Activated CD8-positive, alpha-beta memory T cell treated with anti-CD3 and anti-CD28 coated beads, Interleukin-2, amount 50 U/mL, for 48 hours (primary cell): Measurements from ENCODE around the gene CD300LB.
"Not testable (repeated sequence)": the region's sequence is repeated elsewhere in the genome, so short reads cannot be mapped to it uniquely, and the experiment has no call there.

Experiments used
- DNase-seq: peaks from one replicate; pipeline ENCODE4 v3.0.0-alpha.2; 2020

CD300LB gene

DNA sequence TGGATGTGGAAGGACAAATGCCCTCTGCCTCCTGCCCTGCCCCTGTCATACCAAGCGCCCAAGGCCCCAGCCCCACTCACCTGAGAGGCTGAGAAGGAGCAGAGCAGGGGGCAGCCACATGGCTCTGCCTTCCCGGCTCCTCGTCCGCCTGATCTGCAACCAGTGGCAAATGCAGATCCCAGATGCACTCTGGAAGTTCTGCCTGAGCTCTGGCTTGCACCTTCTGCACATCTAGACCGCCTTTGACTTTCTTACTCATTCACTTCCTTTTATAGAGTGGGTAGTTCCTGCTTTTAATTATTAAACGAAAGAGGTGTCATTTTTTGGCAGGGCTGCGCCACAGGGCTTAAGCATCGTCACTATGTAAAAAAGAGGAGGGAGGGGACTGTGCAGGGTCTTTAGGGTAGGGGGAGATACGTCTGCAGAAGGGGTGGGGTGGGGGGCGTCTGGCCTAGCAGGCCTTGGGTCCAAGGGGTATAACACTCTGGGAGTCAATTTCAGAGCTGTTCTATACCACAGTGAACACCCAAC is at the start of gene CD300LB:
TSS of gene CD300LB (minus strand) at position 245 of the 531 bp plus-strand sequence. CDS start at position 120, 125 bp downstream.
- peak; percentile 38 for DNase-seq

DNA sequence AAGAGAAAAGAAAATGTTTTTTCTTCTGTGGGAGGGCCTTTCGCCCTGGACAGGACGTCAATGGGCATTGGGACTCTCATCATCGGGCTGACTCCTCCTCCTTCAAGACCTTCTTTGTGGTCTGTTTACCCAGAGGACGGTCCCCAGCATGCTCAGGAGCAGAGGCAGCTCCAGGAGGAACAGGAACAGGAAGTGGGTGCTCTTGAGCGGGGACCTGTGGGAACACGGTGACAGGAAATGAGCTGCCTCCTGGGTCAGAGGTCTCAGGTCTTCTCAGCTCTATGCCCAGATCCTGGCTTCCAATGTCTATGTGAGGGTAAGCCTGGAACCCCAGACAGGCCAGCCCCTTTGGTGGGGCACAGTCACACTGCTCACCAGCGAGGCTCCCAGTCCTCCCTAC is 48.6 kb upstream of the CD300LB start:
- DNase-seq, result no peak

DNA sequence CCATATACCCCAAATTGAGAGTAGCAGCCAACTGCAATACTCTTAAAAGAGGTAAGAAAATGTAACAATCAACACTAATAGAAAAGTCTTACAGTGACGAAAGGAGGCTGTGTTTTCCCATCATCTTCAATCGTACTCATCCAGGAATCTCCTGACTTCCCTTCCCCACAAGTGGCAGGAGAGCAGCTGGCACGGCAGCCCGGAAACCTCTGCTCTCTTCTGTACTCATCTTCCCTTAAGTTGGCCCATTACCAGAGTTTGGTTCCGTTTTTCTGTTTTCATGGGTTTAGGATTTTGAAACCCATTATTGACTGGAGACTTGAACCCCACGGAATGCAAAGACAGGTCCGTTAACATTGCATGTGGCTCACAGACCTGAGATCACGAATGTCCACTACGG is 47.7 kb upstream of the CD300LB start:
- DNase-seq, result no peak

DNA sequence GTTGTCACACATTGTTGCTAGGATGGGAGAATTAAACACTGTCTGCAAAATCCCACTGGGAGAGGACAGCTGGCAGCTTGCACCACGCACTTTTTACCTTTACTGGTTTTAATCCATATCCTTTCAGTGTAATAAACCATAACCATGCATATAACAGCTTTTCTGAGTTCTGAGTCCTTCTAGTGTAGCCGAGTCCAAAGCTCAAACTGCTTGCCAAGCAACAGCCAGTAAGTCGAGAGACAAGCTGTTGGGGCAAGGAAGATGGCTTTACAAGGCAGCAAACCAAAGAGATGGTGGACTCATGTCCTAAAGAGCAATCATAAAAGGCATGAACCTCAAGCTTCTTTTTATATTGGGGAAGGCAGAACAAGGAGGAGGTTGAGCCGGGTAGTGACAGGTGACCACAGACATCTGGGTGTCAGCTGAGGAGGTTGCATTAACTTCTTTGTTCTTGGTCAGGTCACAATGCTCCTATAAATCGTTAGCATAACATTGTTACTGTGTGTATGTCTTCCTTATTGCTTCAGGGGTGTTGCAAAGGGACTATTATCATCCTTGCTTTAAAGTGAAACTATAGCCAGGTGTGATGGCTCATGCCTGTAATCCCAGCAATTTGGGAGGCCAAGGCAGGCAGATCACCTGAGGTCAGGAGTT is 43.3 kb upstream of the CD300LB start:
- no peak for DNase-seq

DNA sequence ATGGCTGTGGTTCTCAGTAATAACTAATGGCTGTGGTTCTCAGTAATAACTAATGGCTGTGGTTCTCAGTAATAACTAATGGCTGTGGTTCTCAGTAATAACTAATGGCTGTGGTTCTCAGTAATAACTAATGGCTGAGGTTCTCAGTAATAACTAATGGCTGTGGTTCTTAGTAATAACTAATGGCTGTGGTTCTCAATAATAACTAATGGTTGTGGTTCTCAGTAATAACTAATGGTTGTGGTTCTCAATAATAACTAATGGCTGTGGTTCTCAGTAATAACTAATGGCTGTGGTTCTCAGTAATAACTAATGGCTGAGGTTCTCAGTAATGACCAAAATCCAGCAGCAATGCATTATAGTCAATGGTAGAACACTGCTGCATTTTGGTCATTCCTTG is 42.4 kb upstream of the CD300LB start:
- not testable (repeated sequence) for DNase-seq

DNA sequence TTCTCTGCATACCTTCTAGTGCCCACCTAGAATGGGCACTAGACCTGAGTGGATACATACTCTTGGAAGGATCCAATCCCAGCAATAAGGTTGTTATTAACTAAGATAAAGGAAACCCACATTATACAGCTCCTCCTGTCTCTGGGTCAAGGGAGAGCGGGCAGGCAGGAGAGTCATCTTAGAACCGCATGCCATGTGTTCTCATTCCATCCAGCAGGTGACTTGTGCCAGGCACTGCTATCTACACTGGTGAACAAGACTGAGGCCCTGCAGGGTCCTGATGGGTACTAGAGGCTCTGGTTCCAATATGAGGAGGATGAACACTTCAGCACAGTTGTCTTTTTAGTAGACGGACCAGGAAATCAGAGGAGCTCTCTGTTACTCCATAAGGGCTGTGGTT is 41.9 kb upstream of the CD300LB start:
- no peak for DNase-seq

DNA sequence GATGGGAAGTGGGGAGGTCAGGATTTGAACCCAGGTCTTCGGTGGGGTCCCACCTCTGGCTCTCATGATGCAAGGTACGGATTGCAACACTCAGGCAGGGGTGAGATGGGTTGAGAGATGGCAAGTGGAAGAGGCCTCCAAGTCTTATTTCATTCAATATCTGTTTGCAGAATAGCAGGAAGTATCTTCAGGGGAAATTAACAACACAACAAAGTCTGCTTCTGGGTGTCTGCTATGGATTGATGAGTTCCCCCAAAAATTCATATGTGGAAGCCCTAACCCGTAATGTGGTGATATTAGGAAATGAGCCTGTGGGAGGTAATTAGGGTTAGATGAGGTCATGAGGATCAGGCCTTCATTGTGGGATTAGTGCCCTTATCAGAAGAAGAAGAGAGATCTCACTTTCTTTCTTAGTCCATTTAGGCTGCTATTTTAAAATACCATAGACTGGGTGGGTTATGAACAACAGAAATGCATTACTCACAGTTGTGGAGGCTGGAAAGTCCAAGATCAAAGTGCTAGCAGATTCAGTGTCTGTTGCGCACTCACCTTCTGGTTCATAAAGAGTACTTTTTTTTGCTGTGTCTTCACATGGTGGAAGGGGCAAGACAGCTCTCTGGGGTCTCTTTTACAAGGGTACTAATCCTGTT is 40.5 kb upstream of the CD300LB start:
- DNase-seq, result no peak

DNA sequence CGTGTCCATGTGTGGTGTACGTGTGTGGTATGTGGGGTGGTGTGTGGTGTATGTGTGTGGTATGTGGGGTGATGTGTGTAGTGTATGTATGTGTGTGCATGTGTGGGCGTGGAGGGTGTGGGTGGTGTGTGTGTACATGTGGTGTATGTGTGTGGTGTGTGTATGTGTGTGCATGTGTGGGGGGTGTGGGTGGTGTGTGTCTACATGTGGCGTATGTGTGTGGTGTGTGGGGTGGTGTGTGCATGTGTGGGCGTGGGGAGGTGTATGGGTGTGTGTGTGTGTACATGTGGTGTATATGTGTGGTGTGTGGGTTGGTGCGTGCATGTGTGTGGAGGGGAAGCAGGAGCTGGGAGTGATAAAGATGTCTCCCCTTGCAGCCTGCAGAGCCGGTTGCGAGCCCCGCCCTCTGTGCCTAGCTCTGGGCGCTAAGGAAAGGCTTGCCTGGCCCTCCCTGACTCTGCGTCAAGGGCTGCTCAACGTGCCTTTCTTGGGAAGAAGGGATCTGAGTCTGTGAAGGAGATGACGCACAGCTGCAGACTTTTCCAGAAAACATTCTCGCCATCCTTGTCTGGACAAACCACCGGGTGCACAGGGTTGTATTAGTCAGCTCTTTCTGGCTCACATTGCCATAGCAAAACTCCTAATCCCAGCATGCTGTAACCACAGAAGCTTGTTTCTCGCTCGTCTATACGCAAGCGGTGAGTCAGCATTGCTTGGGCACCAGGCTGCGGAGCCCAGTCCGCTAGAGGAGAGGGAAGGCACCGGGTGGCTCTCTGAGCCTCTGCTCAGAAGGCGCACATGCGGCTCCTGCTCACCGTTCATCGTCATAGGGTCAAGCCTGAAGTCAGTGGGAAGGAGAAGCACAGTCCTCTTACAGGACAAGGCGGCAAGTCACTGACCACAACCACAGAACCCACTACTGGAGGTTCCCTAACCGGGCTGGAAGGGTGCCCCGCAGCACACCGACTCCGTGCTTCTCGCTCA is 38.0 kb upstream of the CD300LB start:
- DNase-seq, result peak; percentile 63

DNA sequence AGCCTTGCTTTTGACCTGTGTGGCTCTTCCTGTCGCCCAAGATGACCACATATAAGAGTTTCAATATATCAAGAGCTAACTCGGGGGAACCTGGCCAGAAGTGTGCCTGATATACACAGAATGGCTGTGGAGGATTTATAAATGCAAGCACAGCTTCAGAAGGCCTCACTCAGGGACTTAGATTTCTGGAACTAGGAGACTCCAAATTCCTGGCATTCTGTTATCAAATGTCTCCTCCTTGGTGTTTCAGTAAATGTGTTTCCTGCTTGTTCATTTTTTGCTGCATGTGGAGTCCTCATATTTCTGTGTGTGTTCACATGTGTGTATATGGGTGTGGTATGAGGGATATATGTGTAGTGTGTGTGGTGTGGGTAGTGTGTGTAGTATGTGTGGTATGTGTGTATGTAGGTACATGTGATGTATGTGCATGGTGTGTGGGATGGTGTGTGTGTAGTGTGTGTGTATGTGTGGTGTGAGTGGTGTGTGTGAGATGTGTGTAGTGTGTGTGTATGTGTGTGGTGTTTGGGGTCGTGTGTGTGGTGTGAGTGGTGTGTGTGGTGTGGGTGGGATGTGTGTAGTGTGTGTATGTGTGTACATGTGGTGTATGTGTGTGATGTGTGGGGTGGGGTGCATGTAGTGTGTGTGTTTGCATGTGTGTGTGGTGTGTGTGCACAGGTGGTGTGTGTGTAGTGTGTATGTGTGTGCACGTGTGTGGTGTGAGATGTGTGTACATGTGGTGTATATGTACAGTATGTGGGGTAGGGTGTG is 37.0 kb upstream of the CD300LB start:
- no peak for DNase-seq

DNA sequence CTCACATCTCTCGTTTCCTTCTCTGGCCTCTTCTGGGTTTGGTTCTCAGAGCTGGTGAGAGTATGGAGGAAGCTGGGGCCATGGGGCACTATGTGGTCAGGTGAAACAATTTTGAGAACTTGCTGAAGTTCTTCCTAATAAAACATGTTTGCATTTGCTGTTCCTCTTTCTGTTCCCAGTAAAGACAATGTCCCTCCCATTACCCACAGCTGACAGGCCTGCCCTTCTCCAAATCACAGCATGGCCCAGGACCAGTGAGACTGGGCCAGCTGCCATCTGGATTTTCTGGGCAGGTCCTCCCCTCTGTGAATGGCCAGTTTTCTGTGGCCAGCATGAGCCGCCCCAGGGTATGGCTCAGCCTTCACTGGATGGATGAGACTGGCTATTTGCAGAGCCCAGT is 36.1 kb upstream of the CD300LB start, which contains the start of gene CD300H:
TSS of gene CD300H (minus strand) at position 113 of the 400 bp plus-strand sequence.
- no peak for DNase-seq

DNA sequence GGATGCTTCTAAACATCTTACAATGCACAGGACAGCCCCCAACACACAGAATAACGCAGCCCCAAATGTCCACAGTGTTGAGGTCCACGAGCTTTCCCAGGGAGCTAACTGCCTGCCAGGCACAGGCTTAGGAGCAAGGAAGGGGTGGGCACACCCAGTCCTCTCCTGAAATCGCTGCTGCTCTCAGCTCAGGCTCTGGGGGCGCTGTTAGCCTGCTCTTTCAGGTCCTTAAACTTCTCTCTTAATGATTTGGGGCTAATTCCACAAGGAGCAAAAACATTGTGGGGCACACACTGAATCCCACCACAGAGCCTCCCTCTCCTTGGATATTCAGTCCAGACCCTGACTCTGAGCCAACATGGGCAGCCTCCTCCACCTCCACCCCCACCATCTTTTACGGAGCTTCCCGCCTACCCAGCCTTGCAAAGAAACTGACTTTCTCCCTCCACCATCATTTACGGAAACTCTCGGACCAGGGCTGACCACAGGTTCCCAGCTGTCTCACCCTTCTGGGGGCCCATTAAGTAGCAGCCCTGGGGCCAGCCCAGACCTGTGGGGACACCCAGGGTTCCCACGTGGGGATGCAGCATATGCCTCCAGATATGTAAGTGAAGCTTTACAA is 35.0 kb upstream of the CD300LB start:
- DNase-seq, result peak; percentile 63

DNA sequence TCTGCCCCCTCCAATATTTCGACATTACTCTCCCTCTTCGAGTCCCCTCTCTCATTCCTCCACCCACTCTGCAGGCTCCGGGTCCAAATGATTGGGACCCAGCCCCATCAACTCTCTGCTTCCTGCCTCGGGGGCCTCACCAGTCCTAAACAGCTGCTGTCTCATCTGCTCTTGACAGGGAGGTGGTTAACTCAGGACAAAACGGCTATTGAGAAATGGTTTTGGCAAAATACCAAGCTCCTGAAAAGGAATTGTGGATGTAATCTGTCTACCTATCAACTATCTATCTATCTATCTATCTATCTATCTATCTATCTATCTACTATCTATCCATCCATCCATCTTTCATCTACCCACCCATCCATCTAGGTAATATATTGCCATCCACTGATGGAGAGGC is 33.9 kb upstream of the CD300LB start:
- DNase-seq, result no peak

DNA sequence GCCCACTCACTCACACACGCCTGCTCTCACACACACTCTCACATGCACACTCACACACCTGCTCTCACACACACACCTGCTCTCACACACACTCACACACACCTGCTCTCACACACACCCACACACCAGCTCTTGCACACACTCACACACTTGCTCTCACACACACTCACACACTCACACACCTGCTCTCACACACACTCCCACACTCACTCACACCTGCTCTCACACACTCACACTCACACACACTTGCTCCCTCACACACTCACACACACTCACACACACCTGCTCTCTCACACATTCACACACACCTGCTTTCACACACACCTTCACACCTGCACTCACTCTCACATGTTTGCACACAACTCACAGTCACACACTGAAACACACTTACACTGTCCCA is 32.1 kb upstream of the CD300LB start:
- no peak for DNase-seq

DNA sequence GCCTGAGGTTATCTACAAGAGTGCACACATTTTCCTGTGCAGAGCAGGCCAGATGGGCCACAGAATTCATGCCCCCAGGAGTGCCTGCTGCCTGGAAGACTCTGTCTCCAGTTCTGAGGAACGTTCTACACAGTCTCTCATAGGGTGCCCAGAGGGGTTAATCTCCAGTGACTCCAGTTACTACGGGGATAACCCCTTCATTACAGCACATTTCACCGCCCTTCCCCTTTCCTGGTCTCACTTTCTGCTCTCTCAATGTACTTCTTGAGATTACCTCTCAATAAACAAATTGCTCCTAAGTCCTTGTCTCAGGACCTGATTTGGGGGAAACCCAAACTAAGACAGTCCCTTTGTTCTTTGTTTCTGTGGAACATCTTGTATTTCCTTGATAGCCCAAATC is 30.3 kb upstream of the CD300LB start:
- no peak for DNase-seq

DNA sequence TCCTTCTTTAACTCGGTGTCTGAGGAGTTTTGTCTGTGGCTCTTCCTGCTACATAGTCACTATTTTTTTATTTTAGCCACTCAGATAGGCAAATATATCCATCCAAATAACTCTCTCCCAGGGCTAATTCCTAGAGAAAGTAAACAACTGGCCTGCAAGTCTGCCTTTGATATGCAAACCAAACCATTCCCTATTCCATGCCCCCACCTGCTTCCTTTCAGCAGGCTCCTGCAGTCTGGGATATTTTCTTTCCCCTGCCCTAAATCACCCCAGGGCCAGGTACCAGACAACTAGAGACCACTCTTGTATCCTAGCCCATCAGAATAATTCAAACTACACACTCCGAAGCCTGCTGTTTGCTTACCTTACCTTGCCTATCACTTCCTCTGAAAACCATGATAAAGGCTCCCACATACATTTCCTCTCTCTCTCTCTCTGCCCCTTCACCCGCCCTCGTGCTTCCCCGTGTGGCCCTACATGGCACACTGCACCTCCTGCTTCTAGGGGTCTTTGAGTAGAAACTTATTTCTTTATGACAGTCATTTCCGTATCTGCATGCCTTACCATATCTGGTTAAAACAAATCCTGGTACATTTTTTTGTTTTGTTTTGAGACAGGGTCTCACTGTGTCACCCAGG is 27.7 kb upstream of the CD300LB start:
- DNase-seq, result no peak

DNA sequence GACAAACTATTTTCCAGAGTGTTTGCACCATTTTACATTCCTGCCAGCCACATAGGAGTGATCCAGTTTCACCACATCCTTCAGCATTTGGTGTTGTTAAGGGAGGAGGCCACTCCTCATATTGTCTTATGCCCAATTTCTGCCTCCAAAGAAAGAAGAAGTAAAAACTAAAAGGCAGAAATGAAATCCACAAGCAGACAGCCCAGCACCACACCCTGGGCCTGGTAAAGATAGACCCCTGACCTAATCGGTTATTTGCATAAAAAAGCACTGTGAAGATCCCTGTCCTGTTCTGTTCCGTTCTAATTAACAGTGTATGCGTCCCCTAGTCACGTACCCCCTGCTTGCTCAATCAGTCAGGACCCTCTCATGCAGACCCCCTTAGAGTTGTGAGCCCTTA is 27.1 kb upstream of the CD300LB start:
- DNase-seq, result not testable (repeated sequence)

DNA sequence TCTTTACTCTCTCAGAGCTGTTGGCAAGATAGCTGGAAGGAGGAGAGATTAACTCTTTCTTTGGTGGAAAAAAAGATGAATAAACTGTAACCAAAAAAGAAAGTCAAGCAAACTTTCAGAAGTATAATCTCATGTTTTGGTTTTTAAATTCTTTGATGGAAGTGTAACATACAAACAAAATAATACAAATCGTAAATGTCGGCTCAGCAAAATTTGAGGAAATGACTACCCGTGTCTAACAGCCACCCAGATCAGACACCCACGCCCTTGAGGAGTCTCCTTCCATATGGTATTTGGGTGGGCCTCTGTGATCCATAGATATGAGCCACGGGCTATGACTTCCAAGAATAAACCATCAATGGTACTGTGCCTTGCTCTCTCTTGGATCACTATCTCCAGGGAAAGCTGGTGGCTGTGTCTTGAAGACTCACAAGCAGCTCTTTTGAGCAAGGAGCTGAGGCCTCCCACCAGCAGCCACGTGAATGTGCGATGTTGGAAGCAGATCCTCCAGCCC is 24.2 kb upstream of the CD300LB start:
- DNase-seq, result no peak

DNA sequence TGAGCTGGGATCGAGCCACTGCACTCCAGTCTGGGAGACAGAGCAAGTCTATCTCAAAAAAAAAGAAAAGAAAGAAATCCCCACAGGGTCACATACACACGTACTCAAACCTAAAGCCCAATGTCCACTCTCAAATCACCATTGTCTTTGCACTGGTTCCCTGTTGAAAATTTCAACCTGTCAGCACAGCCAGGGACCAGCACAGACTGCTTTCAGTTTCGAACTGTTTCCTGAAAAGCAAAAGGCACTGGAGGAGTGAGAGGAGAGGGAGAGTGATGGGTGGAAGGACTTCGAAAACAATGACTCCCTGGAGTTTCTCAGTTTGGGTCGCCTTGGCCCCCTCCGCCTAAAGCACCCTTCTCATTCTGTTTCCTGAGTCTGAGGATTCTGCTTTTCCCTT is 23.6 kb upstream of the CD300LB start:
- no peak for DNase-seq

DNA sequence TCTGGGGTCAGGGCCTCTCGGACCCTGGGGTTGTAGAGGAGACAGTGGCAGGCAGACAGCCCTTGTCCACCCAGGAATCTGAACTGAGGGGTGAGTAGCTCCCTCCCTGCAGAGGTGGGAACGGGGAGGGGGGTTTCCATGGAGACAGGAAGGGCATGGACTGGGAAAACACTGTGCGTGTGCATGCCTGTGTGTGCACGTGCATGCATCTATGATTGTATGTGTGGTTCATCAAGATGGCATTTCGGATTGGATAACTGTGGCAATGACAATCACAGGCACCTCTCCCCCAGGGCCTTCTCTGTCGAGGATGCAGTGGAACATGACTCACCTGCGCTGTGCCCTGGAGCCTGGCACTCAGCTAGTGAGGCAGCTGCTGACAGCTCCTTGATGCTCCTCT is 20.8 kb upstream of the CD300LB start:
- no peak for DNase-seq

DNA sequence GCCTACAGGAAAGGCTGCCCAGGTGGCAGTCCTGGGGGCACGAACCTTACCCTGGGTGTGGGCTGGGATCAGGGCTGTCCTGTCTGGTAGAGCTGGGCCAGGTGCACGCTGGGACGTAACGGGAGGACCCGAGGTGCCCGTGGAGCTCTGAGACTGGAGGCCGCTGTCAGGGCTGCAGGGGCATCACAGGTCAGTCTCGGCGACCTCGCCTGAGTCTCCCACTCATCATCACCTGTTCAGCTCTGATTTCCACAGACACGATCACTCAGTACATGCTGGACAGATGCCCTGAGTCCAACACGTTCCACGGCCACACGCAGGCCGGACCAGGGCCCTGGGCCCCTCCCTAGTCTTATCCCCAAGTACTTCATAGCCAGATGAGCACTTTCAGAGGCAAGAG is 19.3 kb upstream of the CD300LB start:
- no peak for DNase-seq

DNA sequence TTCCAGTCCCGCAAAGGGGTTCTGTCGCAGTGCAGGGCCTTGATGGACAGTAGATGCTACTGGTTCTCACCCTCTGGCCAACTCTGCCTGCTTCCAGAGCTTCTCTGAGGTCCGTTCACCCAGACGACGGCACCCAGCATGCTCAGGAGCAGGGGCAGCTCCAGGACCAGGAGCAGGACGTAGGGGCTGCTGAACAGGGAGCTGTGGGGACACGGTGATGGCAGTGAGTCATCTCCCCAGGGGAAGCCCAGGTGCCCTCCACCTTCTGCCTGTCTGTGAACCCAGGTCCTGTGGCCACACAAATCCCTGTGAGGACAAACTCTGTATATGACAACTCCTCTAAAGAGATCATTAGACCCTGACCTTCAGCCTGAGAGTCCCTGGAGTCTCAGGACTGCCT is 18.1 kb upstream of the CD300LB start:
- DNase-seq, result no peak
